Measurements from ENCODE around the gene FASN. TPM values are rescaled to one million over a fixed set of nuclear protein-coding genes. Genes with fewer than 3 reads are reported as not detected.
A peak's percentile ranks its signal among the peaks of the same experiment; 100 is the strongest.
"Not testable (repeated sequence)": the region's sequence is repeated elsewhere in the genome, so short reads cannot be mapped to it uniquely, and the experiment has no call there.

The FASN gene
- 69.0 and 69.2 TPM in 2 replicates for total RNA-seq (2014; rRNA removed)
- polyA plus RNA-seq (2012), result 46.6 TPM

GRCh38 chr17:82098169-82098938, at the start of gene FASN:
Gene FASN (minus strand): TSS chr17:82098236. CDS start chr17:82096445, 1,791 bp downstream.
- peak; percentile 93 for DNase-seq (ENCODE audit: low read depth)

DNA sequence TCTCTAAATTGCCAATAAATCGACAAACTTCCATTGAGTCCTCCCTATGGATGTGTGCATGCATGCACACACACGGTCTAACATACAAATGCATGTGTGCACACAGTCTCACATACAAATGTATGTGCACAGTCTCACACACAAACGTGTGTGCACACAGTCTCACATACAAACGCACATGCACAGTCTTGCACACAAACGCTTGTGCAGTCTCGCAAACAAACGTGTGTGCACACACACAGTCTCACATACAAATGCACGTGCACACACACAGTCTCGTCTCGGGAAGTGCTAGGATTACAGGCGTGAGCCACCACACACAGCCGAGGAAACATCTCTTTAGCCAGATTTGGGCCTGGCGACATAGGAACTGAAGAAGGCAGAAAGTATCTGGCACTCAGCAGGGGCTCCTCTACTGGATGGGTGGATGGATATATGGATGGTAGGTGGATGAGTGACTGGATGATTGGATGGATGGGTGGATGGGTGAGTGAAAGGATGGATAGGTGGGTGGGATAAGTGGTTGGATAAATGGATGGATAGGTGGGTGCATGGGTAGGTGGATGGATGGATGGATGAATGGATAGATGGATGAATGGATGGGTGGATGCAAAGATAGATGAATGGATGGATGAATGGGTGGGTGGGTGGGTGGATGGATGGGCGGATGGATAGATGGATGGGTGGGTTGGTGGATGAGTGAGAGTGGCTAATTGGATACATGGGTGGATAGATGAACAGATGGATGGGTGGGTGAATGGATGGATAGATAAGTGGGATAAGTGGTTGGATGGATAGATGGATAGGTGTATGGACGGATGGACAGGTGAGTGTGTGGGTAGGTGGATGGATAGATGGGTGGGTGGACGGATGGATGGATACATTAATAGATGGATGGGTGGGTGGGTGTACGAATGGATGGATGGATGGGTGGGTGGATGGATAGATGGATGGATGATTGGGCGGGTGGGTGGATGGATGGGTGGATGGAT, 48.9 kb upstream of the FASN start:
- DNase-seq (ENCODE audit: low read depth), result no peak

DNA sequence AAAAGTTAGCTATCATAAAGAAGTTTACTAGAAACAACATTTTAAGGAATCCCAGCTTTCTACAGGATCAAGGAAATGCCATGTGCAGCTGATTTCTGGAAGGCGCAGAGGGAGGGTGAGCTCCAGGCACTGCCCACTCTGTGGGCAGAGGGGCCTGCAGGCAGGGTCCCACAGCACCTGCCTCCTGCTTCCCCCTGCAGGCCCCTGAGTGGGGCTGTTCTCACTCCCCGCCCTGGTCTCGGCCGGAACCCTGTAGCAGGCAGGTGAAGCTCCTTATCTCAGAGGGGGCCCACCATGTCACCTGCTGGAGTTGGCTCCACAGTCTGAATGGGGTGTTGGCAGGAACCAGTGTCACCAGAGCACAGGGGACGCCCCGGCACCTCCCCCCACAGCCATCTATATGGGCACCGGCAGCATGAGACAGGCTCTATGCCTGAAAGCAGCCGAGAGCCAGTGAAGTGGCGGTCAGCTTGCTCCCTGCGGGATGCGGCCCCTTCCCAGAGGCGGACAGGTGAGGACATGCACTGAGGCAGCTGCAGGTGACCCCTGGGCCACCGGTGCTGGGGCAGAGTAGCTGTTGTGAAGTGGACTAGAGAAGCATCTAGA, 47.6 kb upstream of the FASN start:
- DNase-seq (ENCODE audit: low read depth), result no peak

DNA sequence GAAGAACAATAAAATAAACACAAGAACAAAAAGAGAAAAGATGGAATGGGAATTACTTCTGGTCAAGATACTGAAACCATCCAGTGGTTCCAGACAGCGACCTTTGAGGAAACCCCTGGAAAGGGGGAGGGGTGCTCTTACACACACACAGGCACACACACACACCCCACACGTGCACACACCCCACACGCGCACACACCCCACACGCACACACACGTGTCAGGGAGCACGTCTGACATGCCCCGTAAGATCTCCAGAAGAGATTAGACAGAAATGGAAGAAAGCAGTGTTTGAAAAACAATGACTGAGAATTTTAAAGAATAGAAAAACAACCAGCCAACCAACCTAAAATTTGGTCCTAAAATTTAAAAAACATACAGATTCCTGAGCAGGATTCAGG, 45.3 kb upstream of the FASN start:
- no peak for DNase-seq (ENCODE audit: low read depth)

DNA sequence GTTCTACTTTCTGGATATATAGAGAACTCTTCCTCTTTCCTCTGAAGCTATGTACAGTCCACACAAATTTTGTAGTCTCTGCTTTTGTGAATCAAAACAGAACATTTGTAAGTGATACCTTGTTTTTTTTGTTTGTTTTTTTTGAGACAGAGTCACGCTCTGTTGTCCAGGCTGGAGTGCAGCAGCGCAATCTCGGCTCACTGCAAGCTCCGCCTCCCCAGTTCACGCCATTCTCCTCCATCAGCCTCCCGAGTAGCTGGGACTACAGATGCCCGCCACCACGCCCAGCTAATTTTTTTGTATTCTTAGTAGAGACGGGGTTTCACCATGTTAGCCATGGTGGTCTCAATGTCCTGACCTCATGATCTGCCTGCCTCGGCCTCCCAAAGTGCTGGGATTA, 41.9 kb upstream of the FASN start:
- DNase-seq (ENCODE audit: low read depth), result not testable (repeated sequence)

DNA sequence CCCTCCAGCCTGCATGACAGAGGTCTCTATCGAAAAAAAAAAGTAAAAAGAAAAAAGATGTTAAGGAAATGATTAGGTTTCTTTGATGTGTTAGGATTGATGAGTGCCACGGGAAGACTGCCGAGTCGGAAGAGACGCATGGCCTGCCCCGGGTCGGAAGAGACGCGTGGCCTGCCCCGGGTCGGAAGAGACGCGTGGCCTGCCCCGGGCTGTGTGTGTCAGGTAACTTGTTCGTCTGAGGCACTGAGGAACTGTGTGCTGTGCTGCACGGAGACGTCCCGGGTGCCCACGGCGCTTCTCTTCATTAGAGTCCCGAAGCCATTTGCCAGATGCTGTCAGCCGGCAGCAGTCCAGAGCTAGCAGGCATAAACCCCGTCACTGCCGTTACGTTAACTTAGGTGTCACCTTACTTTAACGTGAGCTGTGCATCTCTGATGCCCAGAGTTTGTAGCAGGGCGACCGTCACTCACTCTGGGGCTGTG, 40.5 kb upstream of the FASN start:
- DNase-seq (ENCODE audit: low read depth), result no peak

- DNase-seq (ENCODE audit: low read depth), result peak; percentile 39
Observed at GRCh38 chr17:82134101-82134500, 36.1 kb upstream of the FASN start.

- DNase-seq (ENCODE audit: low read depth), result peak; percentile 67
Observed at GRCh38 chr17:82133166-82133953, 35.3 kb upstream of the FASN start.

DNA sequence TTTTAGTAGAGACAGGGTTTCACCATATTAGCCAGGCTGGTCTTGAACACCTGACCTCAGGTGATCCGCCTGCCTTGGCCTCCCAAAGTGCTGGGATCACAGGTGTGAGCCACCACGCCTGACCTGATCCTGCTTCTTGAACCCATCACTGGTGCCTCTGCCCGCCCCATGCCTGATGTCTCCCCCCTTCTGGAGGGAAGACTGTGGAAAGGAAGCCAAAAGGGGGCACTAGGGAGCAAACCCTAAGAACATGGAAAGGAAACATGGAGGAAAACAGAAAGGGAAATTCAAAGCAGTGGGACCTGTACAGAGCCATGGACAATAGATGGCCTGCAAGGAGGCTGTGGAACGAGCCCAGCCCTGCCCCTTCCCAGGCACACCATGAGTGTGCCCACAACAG, 31.1 kb upstream of the FASN start:
- no peak for DNase-seq (ENCODE audit: low read depth)

DNA sequence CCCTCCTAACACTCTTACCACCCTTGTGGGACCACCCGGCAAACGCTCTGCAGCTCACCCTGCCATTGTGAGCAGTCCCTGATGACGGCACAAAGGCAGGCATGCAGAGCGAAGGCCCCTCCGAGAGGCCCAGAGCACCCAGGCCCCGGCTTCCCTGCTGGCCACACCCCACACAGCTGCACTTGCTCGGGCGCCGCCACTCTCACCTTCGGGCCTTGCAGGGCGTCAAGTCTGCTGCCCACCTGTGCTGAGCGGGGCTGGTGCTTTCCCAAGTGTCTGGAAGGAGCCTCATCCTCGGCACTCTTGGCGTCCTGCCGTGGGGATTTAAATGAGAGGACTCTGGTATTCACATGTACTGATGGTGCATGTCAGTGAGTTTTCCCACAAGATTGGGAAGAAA, 30.3 kb upstream of the FASN start:
- no peak for DNase-seq (ENCODE audit: low read depth)

DNA sequence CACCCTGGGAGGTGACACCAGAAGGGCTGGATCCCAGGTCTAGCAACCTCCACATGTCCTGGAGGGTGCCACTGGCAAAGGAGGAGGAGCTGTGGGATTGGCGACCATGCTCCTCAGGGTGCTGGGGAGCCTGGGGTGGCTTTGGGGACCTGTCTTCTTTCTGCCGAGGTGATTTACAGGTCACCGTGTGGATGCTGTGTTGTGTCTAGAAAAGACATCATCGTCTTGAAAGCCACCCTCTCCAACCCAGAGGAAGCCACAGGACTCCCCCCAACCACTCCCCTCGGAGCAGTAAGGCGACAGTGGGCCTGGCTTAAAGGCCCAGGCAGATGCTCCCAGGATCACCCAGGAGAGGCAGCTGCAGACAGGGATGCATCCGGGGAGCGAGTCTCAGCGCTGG, 29.7 kb upstream of the FASN start:
- DNase-seq (ENCODE audit: low read depth), result no peak

- DNase-seq (ENCODE audit: low read depth), result no peak
Observed at GRCh38 chr17:82127315-82127595, 29.2 kb upstream of the FASN start.

- no peak for DNase-seq (ENCODE audit: low read depth)
Observed at GRCh38 chr17:82126556-82127314, 28.7 kb upstream of the FASN start.

DNA sequence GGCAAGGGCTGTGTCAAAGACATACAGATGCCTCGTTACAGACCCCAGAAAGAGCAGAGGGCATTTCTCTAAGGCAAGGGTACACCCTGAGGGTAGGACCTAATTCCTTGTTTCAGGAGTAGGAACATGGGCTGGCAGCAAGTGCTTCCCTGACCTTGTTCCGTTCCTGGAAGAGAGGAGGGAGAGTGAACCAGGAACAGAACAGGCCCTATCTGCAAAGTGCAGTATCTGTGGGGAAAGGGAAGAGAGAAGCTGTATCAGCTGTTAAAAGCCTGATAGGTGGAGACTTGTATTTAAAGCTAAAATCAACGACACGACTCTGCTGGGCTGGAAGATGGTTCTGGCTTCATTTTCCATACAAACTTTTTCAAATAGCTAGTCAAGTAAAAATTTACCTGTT, 26.1 kb upstream of the FASN start:
- DNase-seq (ENCODE audit: low read depth), result no peak

DNA sequence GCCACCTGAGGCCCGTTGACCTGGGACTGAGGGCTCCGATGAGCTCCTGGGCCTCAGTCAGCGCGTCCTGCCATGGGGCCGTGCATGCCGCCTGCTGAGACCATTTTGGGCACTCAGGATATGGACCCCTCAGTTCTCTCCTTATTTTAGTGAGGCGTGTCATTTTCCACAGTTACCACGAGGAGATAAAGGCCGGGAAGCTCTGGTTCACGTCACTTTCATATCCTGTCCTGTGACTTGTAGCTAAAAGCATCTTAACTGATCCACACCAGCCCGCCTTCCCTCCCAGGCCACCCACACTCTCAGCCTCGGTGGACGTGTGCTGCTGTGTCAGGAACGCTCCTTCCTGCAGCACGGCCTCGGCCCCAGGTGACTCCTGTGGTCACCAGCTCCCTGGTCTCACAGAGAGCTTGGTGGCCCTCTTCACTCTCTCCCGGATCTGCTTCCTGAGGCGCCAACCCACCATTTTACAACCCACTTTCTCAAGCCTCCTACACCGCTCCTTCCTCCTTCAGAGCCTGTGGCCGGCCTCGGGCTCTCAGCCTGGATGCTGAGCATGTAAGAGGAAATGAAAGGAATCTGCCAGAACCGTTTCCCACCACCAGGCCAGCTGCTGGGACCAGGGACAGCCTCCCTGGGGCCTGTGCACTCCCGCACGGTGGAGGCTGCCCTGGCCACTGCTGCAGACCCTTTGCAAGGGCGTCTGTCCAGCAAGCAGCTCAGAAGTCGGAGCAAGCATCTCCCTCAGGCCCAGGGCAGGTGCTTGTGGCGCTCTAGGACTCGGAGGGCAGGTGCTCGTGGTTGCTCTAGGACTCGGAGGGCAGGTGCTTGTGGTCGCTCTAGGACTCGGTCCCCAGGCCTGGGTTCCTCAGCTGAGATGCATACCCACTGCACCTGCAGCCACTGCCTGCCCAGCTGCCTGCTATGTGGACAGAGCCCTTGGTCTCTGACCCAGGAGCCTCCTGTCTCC, 23.9 kb upstream of the FASN start:
- no peak for DNase-seq (ENCODE audit: low read depth)

- no peak for DNase-seq (ENCODE audit: low read depth)
Observed at GRCh38 chr17:82121246-82121645, 23.2 kb upstream of the FASN start.

DNA sequence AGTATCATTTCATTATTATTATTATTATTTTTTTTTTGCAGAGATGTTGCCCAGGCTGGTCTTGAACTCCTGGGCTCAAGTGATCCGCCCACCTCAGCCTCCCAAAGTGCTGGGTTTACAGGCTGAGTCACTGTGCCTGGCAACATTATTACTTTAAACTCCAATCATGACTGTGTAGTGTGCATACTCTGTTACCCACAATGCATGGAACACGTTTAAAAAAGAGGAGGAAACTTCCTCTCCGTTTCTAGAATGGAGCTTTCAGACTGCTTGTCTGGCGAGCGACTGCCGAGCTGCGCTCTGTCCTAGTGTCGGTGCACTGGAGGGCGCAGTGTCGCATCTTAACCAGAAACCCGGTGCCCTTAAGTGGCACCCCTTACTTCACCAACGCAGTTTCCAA, 22.1 kb upstream of the FASN start:
- DNase-seq (ENCODE audit: low read depth), result no peak

DNA sequence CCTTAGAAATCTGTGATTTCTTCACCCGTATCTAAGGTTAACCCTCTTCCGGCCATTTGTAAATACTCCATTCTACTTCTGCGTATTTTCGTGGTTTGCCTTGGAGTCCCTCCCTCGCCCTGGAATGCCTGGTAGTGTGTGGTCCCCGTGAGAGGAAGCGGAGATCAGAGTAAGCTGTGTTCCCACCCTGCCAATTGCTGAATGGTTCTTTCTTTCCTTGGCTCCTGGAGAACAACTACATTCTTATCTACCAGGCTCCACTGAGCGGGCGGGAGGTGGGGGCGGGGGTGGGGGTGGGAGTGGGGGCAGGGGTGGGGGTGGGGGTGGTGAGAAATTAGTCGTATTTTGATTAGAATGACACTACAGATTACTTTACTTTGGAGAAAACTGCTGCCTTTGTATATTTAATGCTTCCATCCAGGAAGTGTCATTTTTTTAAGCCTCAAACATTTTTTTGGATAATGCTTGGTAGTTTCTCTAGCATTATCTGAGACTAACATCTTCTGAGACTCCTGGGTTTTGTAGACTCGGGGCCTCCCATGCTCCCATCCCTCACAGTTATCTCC, 20.9 kb upstream of the FASN start:
- no peak for DNase-seq (ENCODE audit: low read depth)

DNA sequence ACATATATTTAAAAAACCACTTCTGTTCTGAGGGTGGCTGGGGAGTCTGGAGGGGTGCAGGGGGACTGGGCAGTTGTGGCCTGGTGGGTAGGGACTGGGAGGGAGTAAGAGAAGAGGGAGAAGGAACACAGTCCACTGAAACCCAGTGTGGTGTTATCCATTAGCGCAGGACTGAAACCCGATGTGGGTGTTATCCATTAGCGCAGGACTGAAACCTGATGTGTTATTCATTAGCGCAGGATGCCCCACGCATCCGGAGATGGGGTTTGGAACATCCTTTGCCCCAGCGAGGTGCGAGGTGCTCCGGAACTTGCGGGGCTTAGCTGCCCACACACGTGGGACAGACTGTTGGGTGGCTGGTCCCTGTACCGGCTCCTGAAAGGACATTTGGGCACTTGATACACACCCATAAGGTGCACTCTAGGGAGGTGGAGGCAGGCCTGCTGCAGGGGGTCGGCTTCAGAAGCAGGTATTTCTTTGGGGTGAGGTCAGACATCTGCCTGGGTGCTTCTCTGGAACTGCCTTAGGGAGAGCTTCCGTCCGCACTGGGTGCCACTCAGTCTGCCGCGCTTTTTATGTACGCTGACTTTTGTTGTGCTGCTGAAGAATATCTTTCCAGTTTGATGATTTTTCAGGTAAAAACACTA, 20.3 kb upstream of the FASN start:
- no peak for DNase-seq (ENCODE audit: low read depth)
